ENCODE data around the gene RASA1.

DNA sequence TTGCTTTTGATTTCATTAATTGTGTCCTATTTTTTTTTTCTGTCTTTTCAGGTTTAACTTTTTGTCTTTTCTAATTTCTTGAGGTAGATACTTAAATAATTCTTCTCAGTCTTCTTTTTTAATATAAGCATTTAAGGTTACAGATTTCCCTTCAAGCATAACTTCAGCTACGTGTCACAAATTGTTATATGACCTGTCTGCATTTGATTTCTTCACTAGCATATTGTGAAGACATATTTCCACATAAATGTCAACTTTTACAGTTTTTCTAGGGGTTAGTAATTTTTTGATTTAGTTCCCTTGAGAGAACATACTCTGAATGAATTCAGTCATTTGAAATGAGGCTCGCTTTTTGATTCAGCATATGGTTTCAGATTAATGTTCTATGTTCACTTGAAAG lies 35.6 kb downstream of the RASA1 start:
- TF ChIP-seq, protein P1, sequence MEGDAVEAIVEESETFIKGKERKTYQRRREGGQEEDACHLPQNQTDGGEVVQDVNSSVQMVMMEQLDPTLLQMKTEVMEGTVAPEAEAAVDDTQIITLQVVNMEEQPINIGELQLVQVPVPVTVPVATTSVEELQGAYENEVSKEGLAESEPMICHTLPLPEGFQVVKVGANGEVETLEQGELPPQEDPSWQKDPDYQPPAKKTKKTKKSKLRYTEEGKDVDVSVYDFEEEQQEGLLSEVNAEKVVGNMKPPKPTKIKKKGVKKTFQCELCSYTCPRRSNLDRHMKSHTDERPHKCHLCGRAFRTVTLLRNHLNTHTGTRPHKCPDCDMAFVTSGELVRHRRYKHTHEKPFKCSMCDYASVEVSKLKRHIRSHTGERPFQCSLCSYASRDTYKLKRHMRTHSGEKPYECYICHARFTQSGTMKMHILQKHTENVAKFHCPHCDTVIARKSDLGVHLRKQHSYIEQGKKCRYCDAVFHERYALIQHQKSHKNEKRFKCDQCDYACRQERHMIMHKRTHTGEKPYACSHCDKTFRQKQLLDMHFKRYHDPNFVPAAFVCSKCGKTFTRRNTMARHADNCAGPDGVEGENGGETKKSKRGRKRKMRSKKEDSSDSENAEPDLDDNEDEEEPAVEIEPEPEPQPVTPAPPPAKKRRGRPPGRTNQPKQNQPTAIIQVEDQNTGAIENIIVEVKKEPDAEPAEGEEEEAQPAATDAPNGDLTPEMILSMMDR (IDR thresholded peaks at IDR 0.05), result no peak
- TF ChIP-seq POLR2A (IDR thresholded peaks at IDR 0.05), result no peak
